IMR-90 (cell line): ENCODE measurements around the gene UNC93A. TPM values are rescaled to one million over a fixed set of nuclear protein-coding genes. Genes with fewer than 3 reads are reported as not detected.

Source experiments
- ATAC-seq: fragments of 200-7000 bp; cut with Tn5 transposase; 2 replicates; pipeline ENCODE4 v1.9.1; 2020; ENCODE audit warnings: low read depth, mild to moderate bottlenecking, moderate library complexity
- BruUV-seq: library from RNA; stranded (reverse); fragments of 400-500 nt; replicated peaks from 2 replicates; lab custom pipeline; 2021; lab: Mats Ljungman, UMichigan
- CTCF ChIA-PET: fragments of 300-600 bp; formaldehyde crosslinking; extraction: SDS; loops from one replicate; lab custom pipeline; 2021; ENCODE audit warnings: antibody characterized with exemption; lab: Yijun Ruan, JAX
- POLR2A ChIA-PET: fragments of 300-600 bp; sonication (Branson Sonifier 250); formaldehyde crosslinking; loops from one replicate; lab custom pipeline; 2022; ENCODE audit warnings: antibody characterized with exemption; ENCODE audit not compliant: unreplicated experiment; lab: Charles Lee
- DNase-seq: peaks from one replicate; pipeline ENCODE4 v3.0.0; 2013
- H2AFZ ChIP-seq: replicated peaks from 2 replicates; pipeline ENCODE3; 2013; ENCODE audit warnings: low read length, mild to moderate bottlenecking; ENCODE audit not compliant: poor library complexity
- H2AK5ac ChIP-seq: 2 replicates; pipeline ENCODE4 v1.6.1; 2013; ENCODE audit warnings: low read depth, low read length, inconsistent platforms
- H2AK9ac ChIP-seq: replicated peaks from 2 replicates; pipeline ENCODE3; 2013; ENCODE audit warnings: mild to moderate bottlenecking, low read depth, low read length, moderate library complexity; ENCODE audit not compliant: poor library complexity
- H2BK120ac ChIP-seq: 2 replicates; pipeline ENCODE4 v1.6.1; 2013; ENCODE audit warnings: low read depth, low read length, inconsistent platforms
- H2BK15ac ChIP-seq: 3 replicates; pipeline ENCODE4 v1.6.1; 2013; ENCODE audit warnings: low read depth, low read length, inconsistent platforms
- H2BK20ac ChIP-seq: 2 replicates; pipeline ENCODE4 v1.6.1; 2013; ENCODE audit warnings: low read depth, mild to moderate bottlenecking, inconsistent platforms, low read length, moderate library complexity
- H2BK5ac ChIP-seq: 2 replicates; pipeline ENCODE4 v1.6.1; 2013; ENCODE audit warnings: mild to moderate bottlenecking, low read depth, low read length, inconsistent platforms; ENCODE audit not compliant: poor library complexity, severe bottlenecking
- H3K14ac ChIP-seq: replicated peaks from 2 replicates; pipeline ENCODE4 v1.6.1; 2013; ENCODE audit warnings: low read depth, low read length, inconsistent platforms
- H3K18ac ChIP-seq: 2 replicates; pipeline ENCODE4 v1.6.1; 2013; ENCODE audit warnings: low read depth, low read length, control low read depth
- H3K23ac ChIP-seq: 2 replicates; pipeline ENCODE4 v1.6.1; 2013; ENCODE audit warnings: low read depth, low read length, inconsistent platforms
- H3K27ac ChIP-seq: 2 replicates; pipeline ENCODE4 v1.5.1; 2013; ENCODE audit warnings: mild to moderate bottlenecking, control low read depth, low read length; ENCODE audit not compliant: insufficient read depth
- H3K27me3 ChIP-seq: 2 replicates; pipeline ENCODE4 v1.6.1; 2013; ENCODE audit warnings: low read length; ENCODE audit not compliant: control insufficient read depth, insufficient read depth
- H3K36me3 ChIP-seq: 2 replicates; pipeline ENCODE4 v1.6.1; 2013; ENCODE audit warnings: low read length, mixed read lengths; ENCODE audit not compliant: control insufficient read depth, insufficient read depth
- H3K4ac ChIP-seq: 2 replicates; pipeline ENCODE4 v1.6.1; 2013; ENCODE audit warnings: low read depth, low read length, inconsistent platforms
- H3K4me1 ChIP-seq: 2 replicates; pipeline ENCODE4 v1.6.1; 2013; ENCODE audit warnings: low read length, mixed read lengths; ENCODE audit not compliant: control insufficient read depth, insufficient read depth
- H3K4me2 ChIP-seq: 2 replicates; pipeline ENCODE4 v1.6.1; 2013; ENCODE audit warnings: low read depth, mild to moderate bottlenecking, control low read depth, low read length, moderate library complexity
- H3K4me3 ChIP-seq: 2 replicates; pipeline ENCODE4 v1.5.1; 2013; ENCODE audit warnings: low read depth, mild to moderate bottlenecking, control low read depth, low read length, moderate library complexity; ENCODE audit not compliant: insufficient read depth
- H3K56ac ChIP-seq: 2 replicates; pipeline ENCODE4 v1.6.1; 2013; ENCODE audit warnings: low read length, inconsistent platforms; ENCODE audit not compliant: insufficient read depth; ENCODE audit errors: extremely low read depth
- H3K79me1 ChIP-seq, 2 experiments: 2 replicates each; pipeline ENCODE4 v1.6.1; 2013; ENCODE audit warnings: low read length in 2 of 2, inconsistent platforms in 1 of 2, low read depth in 1 of 2
- H3K9ac ChIP-seq: 2 replicates; pipeline ENCODE4 v1.6.1; 2013; ENCODE audit warnings: low read depth, low read length, control low read depth
- H3K9me1 ChIP-seq: 2 replicates; pipeline ENCODE4 v1.6.1; 2013; ENCODE audit warnings: low read length, inconsistent platforms; ENCODE audit not compliant: insufficient read depth
- H3K9me3 ChIP-seq: 2 replicates; pipeline ENCODE4 v1.6.1; 2013; ENCODE audit warnings: low read length; ENCODE audit not compliant: control insufficient read depth, insufficient read depth
- H4K20me1 ChIP-seq: 2 replicates; pipeline ENCODE4 v1.6.1; 2013; ENCODE audit warnings: low read length, inconsistent platforms; ENCODE audit not compliant: insufficient read depth
- H4K5ac ChIP-seq: 2 replicates; pipeline ENCODE4 v1.6.1; 2013; ENCODE audit warnings: mild to moderate bottlenecking, low read depth, low read length, control low read depth
- H4K8ac ChIP-seq, 2 experiments: 2 replicates each; pipeline ENCODE4 v1.6.1; 2013; ENCODE audit warnings: low read depth in 2 of 2, low read length in 2 of 2, control low read depth in 1 of 2, inconsistent platforms in 1 of 2
- H4K91ac ChIP-seq: 2 replicates; pipeline ENCODE4 v1.6.1; 2013; ENCODE audit warnings: low read depth, low read length, inconsistent platforms; ENCODE audit not compliant: insufficient read depth
- BHLHE40 ChIP-seq: fragments of 150-350 bp; IDR thresholded peaks from 2 replicates; pipeline ENCODE4 v1.6.1; 2016; ENCODE audit warnings: mild to moderate bottlenecking, low read depth, low read length
- CEBPB ChIP-seq: IDR thresholded peaks from 2 replicates; pipeline ENCODE4 v1.6.1; 2012; ENCODE audit warnings: low read depth, low read length, improper control_type of control experiment
- MAFK ChIP-seq: IDR thresholded peaks from 2 replicates; pipeline ENCODE4 v1.6.1; 2012; ENCODE audit warnings: low read depth, low read length, improper control_type of control experiment
- POLR2A ChIP-seq: IDR thresholded peaks from 2 replicates; pipeline ENCODE4 v1.6.1; 2012; ENCODE audit warnings: mild to moderate bottlenecking, low read depth, low read length
- WGBS, 2 experiments: methylation state at CpG; one replicate each; pipeline versions ENCODE4 v1.1.5 to v1.1.7; 2013; ENCODE audit warnings: missing lambda C conversion rate in 2 of 2; ENCODE audit not compliant: insufficient read length in 1 of 2; ENCODE audit errors: extremely low coverage in 2 of 2; 5-methylcytosine and 5-hydroxymethylcytosine counted together
- dilution Hi-C: fragments of 300-500 bp; cut with HindIII; formaldehyde crosslinking; loops from one replicate; pipeline ENCODE4 v1.14.3; 2018; ENCODE audit warnings: low sequenced_read_pairs; ENCODE audit not compliant: unreplicated experiment
- in situ Hi-C: fragments of 300-500 bp; cut with MboI; formaldehyde crosslinking; loops from 3 replicates; pipeline ENCODE4 v1.14.3; 2019; ENCODE audit warnings: low sequenced_read_pairs, inconsistent platforms, mixed read lengths
- intact Hi-C: fragments of 100-400 bp; cut with micrococcal nuclease; formaldehyde crosslinking; loops from 2 replicates; pipeline ENCODE4 v1.10.0; 2022
- polyA plus RNA-seq, 3 experiments: library from polyadenylated mRNA; depleted of rRNA; stranded (reverse); fragments of >200 nt; gene quantifications; 2 replicates each; pipeline ENCODE4 v1.2.3, GENCODE V29; 2012; ENCODE audit warnings: low replicate concordance in 1 of 3
- total RNA-seq: library from RNA; depleted of rRNA; stranded (reverse); fragments of >200 nt; gene quantifications from 2 replicates; pipeline ENCODE4 v1.2.3, GENCODE V29; 2012
- TF ChIP-seq, protein P1 (sequence below): fragments of 150-350 bp; IDR thresholded peaks from 2 replicates; pipeline ENCODE4 v1.6.1; 2017; ENCODE audit warnings: mild to moderate bottlenecking, antibody characterized with exemption, low read length, low read depth

UNC93A gene
- total and polyA plus RNA-seq, 2 of the 4 experiments (the other 2 are of a cell fraction): not detected

DNA sequence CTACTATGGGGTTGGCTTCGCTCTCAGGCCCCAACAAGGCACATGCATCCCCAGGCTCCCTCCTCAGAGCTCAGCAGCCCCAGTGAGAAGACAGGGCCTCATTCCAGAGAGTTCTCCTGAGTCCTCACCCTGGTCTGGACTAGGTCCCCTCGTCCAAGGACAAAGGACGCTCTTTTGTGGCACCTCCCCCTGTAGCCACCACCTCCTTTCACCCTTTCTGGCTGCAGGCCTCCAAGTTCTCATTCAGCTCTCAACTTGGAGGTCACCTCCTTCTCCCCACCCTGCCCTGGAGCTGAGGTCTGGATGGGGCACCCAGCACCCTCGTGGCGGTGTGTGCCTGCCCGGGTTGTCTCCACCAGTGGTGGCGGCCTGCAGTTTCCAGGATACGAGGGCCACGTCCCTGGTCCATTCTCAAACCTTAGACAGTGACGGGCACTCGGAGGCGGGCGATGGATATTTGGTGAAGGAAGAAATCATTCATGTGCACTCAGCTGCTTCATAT lies 2.5 kb downstream of the UNC93A start:
- Histone ChIP-seq H3K4me1 (no peaks in the 10 kb centered on the region), H3K9me1 (no peaks in the 10 kb centered on the region), H4K20me1 (no peaks in the 10 kb centered on the region), H3K4me3 (no peak overlapping the region), H2BK120ac (no peak overlapping the region), H2AK5ac (no peak overlapping the region), H3K4ac (no peak overlapping the region), H4K5ac (no peak overlapping the region), H3K27me3 (no peaks in the 10 kb centered on the region), H3K9me3 (peaks cover 32% of the 10 kb centered on the region), H2AK9ac (no peak overlapping the region), H3K36me3 (no peaks in the 10 kb centered on the region), H3K14ac (no peak overlapping the region), H3K4me2 (no peak overlapping the region), H2BK20ac (no peak overlapping the region), H3K9ac (no peak overlapping the region), H4K8ac (no peak overlapping the region), H2BK5ac (no peak overlapping the region), H3K23ac (no peak overlapping the region), H2AFZ (no peak overlapping the region), H3K56ac (no peak overlapping the region), H3K27ac (no peak overlapping the region), H4K91ac (no peak overlapping the region), H3K18ac (no peak overlapping the region), H2BK15ac (no peak overlapping the region), H3K79me1 (no peaks in the 10 kb centered on the region)
- ChIA-PET POLR2A (no interaction called here), CTCF (interaction anchor here (0.5 kb wide), 1 partner anchor 605 kb away, joined by 3 read pairs; no protein-coding TSS in a partner anchor)
- BruUV-seq: no TSS peak
- WGBS, 2 experiments: 53% methylated on average over 4 of the region's 13 CpGs; no CpG with 5 or more reads in 1 of the 2 experiments
- in situ Hi-C loops: no loop called here
- TF ChIP-seq POLR2A (no peak), BHLHE40 (no peak), CEBPB (no peak), MAFK (no peak)
- TF ChIP-seq, protein P1, sequence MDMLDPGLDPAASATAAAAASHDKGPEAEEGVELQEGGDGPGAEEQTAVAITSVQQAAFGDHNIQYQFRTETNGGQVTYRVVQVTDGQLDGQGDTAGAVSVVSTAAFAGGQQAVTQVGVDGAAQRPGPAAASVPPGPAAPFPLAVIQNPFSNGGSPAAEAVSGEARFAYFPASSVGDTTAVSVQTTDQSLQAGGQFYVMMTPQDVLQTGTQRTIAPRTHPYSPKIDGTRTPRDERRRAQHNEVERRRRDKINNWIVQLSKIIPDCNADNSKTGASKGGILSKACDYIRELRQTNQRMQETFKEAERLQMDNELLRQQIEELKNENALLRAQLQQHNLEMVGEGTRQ: no peak
- intact Hi-C loops: no loop called here
- no peak for DNase-seq
- ATAC-seq: no peak
- dilution Hi-C loops: no loop called here
